GM23338 (cell line): ENCODE results near the gene AHDC1. TPM values are rescaled to one million over a fixed set of nuclear protein-coding genes. Genes with fewer than 3 reads are reported as not detected.

Experiments
- ATAC-seq: fragments of 200-7000 bp; cut with Tn5 transposase; 3 replicates; pipeline ENCODE4 v1.9.1; 2020
- DNase-seq: peaks from one replicate; pipeline ENCODE4 v3.0.0-alpha.2; 2015; ENCODE audit warnings: low spot score
- H2AFZ ChIP-seq: fragments of 200-600 bp; sonication (generic); 2 replicates; pipeline ENCODE4 v1.8.0; 2016; ENCODE audit warnings: antibody characterized with exemption, mild to moderate bottlenecking, moderate library complexity
- H3F3A ChIP-seq: fragments of 200-600 bp; sonication (generic); replicated peaks from 2 replicates; pipeline ENCODE4 v1.8.0; 2017; ENCODE audit warnings: antibody characterized with exemption, mixed run types, low read depth
- H3K27ac ChIP-seq: fragments of 200-600 bp; sonication (generic); 2 replicates; pipeline ENCODE4 v1.6.1; 2016; ENCODE audit warnings: low read depth
- H3K27me3 ChIP-seq: fragments of 200-600 bp; sonication (generic); 2 replicates; pipeline ENCODE4 v1.8.0; 2016; ENCODE audit warnings: mild to moderate bottlenecking, mixed run types, moderate library complexity; ENCODE audit not compliant: insufficient read depth
- H3K36me3 ChIP-seq: fragments of 200-600 bp; sonication (generic); 2 replicates; pipeline ENCODE4 v1.8.0; 2016; ENCODE audit warnings: mild to moderate bottlenecking; ENCODE audit not compliant: insufficient read depth
- H3K4me1 ChIP-seq: fragments of 200-600 bp; sonication (generic); 2 replicates; pipeline ENCODE4 v1.8.0; 2016; ENCODE audit warnings: mild to moderate bottlenecking, moderate library complexity; ENCODE audit not compliant: insufficient read depth
- H3K4me2 ChIP-seq: fragments of 200-600 bp; sonication (generic); 2 replicates; pipeline ENCODE4 v1.7.1; 2017; ENCODE audit warnings: mixed run types
- H3K4me3 ChIP-seq: fragments of 200-600 bp; sonication (generic); 2 replicates; pipeline ENCODE4 v1.6.1; 2016; ENCODE audit warnings: mixed run types
- H3K79me2 ChIP-seq: fragments of 200-600 bp; sonication (generic); replicated peaks from 2 replicates; pipeline ENCODE4 v1.8.0; 2017; ENCODE audit warnings: mild to moderate bottlenecking; ENCODE audit not compliant: insufficient read depth
- H3K9me2 ChIP-seq: fragments of 200-600 bp; sonication (generic); 2 replicates; pipeline ENCODE4 v1.8.0; 2017; ENCODE audit not compliant: insufficient read depth
- H4K20me1 ChIP-seq: fragments of 200-600 bp; sonication (generic); replicated peaks from 2 replicates; pipeline ENCODE4 v1.8.0; 2017; ENCODE audit warnings: mild to moderate bottlenecking; ENCODE audit not compliant: insufficient read depth
- H3K27ac Mint-ChIP-seq: 2 replicates; pipeline ENCODE4 v1.8.0; 2020; ENCODE audit warnings: inconsistent platforms, mild to moderate bottlenecking, moderate library complexity, mixed read lengths
- H3K27me3 Mint-ChIP-seq: 3 replicates; pipeline ENCODE4 v1.8.0; 2022; ENCODE audit warnings: low read depth, mild to moderate bottlenecking, moderate library complexity, mixed read lengths, inconsistent platforms; ENCODE audit not compliant: insufficient read depth, poor library complexity
- H3K36me3 Mint-ChIP-seq: 3 replicates; pipeline ENCODE4 v1.8.0; 2021; ENCODE audit warnings: low read depth, mild to moderate bottlenecking, inconsistent platforms, moderate library complexity, mixed read lengths
- H3K4me1 Mint-ChIP-seq: 3 replicates; pipeline ENCODE4 v1.8.0; 2020; ENCODE audit warnings: mild to moderate bottlenecking, inconsistent platforms, mixed read lengths
- H3K4me3 Mint-ChIP-seq: 3 replicates; pipeline ENCODE4 v1.8.0; 2021; ENCODE audit warnings: moderate library complexity, mild to moderate bottlenecking, inconsistent platforms, mixed read lengths
- H3K9me3 Mint-ChIP-seq: 3 replicates; pipeline ENCODE4 v1.8.0; 2020; ENCODE audit warnings: moderate library complexity, mild to moderate bottlenecking, inconsistent platforms, mixed read lengths
- CREB1 ChIP-seq: fragments of 250-450 bp; sonication (Bioruptor Pico); IDR thresholded peaks from 2 replicates; pipeline ENCODE4 v1.5.0; 2020; ENCODE audit warnings: low read depth, mild to moderate bottlenecking, moderate library complexity
- ETS1 ChIP-seq: IDR thresholded peaks from 2 replicates; pipeline ENCODE4 v1.6.1; 2016; ENCODE audit warnings: antibody characterized with exemption
- EZH2 ChIP-seq: fragments of 200-600 bp; sonication (generic); IDR thresholded peaks from one replicate; pipeline ENCODE4 v1.8.0; 2017; ENCODE audit warnings: antibody characterized with exemption, mild to moderate bottlenecking, low read depth; ENCODE audit not compliant: unreplicated experiment
- JUNB ChIP-seq: IDR thresholded peaks from one replicate; pipeline ENCODE4 v1.6.1; 2016; ENCODE audit warnings: antibody characterized with exemption; ENCODE audit not compliant: unreplicated experiment
- NANOG ChIP-seq: IDR thresholded peaks from 2 replicates; pipeline ENCODE4 v1.6.1; 2016; ENCODE audit warnings: antibody characterized with exemption, borderline replicate concordance
- POLR2AphosphoS5 ChIP-seq: IDR thresholded peaks from 2 replicates; pipeline ENCODE4 v1.6.1; 2016; ENCODE audit warnings: antibody characterized with exemption, low read depth
- REST ChIP-seq: IDR thresholded peaks from one replicate; pipeline ENCODE4 v1.6.1; 2018; ENCODE audit warnings: antibody characterized with exemption; ENCODE audit not compliant: unreplicated experiment
- STAT1 ChIP-seq: IDR thresholded peaks from one replicate; pipeline ENCODE4 v1.6.1; 2016; ENCODE audit warnings: antibody characterized with exemption; ENCODE audit not compliant: unreplicated experiment
- ZNF331 ChIP-seq: fragments of 250-450 bp; sonication (Bioruptor Pico); IDR thresholded peaks from 2 replicates; pipeline ENCODE4 v1.5.0; 2020; ENCODE audit warnings: low read depth, mild to moderate bottlenecking, moderate library complexity
- long read RNA-seq: library from polyadenylated mRNA; unstranded; transcript quantifications from one replicate; pipeline ENCODE4 v2.0.0, GENCODE V29; 2020; ENCODE audit not compliant: unreplicated experiment
- polyA plus RNA-seq: library from polyadenylated mRNA; unstranded; fragments of >200 nt; fragmentation: Nextera tagmentation; extraction: Ambion mirVana; gene quantifications from 2 replicates; pipeline ENCODE4 v1.2.1, GENCODE V29; 2016
- total RNA-seq: library from RNA; depleted of rRNA; stranded (reverse); fragments of >200 nt; shearing (Covaris generic); gene quantifications from 2 replicates; pipeline ENCODE4 v1.2.3, GENCODE V29; 2014; rRNA removed

AHDC1 gene
- total RNA-seq (19.1 and 22.2 TPM in 2 replicates), polyA plus RNA-seq (6.8 and 8.3 TPM in 2 replicates)
- long read RNA-seq, partial matches to known transcripts: 0 of 1 reads
- long read RNA-seq, other reads (novel, unspliced or antisense): 1 of 1 reads

GRCh38 chr1:27603681-27604578, at the start of gene AHDC1:
AHDC1 (minus strand) TSS chr1:27604144; CDS start chr1:27552115, 52,029 bp downstream.
- Mint-ChIP-seq H3K4me3 (peak within 1 kb of the TSS; percentile 89), H3K9me3 (no peaks in the 10 kb centered on the region), H3K27ac (0 out of 2 replicates have a peak within 1 kb of the TSS, but pooled peaks have one; percentile 61), H3K4me1 (peaks cover 61% of the 10 kb centered on the region), H3K36me3 (no peaks in the 10 kb centered on the region; the same call in 2 of the 3 replicates), H3K27me3 (peaks cover 37% of the 10 kb centered on the region)
- Histone ChIP-seq H3K27ac (no peak within 1 kb of the TSS), H3K9me2 (no peaks in the 10 kb centered on the region), H3F3A (peaks cover 12% of the 10 kb centered on the region; the same call in 1 of the 2 replicates), H4K20me1 (peaks cover 23% of the 10 kb centered on the region), H3K36me3 (no peaks in the 10 kb centered on the region), H2AFZ (peak within 1 kb of the TSS; percentile 97), H3K79me2 (peaks cover 36% of the 10 kb centered on the region), H3K4me1 (peaks cover 65% of the 10 kb centered on the region), H3K27me3 (peaks cover 8% of the 10 kb centered on the region; the same call in 1 of the 2 replicates), H3K4me3 (peak within 1 kb of the TSS; percentile 89), H3K4me2 (peak within 1 kb of the TSS; percentile 94)
- peak; percentile 97 for DNase-seq
- no peak for TF ChIP-seq REST
- TF ChIP-seq POLR2AphosphoS5: peak; percentile 96
- peak; percentile 10 for ATAC-seq

DNA sequence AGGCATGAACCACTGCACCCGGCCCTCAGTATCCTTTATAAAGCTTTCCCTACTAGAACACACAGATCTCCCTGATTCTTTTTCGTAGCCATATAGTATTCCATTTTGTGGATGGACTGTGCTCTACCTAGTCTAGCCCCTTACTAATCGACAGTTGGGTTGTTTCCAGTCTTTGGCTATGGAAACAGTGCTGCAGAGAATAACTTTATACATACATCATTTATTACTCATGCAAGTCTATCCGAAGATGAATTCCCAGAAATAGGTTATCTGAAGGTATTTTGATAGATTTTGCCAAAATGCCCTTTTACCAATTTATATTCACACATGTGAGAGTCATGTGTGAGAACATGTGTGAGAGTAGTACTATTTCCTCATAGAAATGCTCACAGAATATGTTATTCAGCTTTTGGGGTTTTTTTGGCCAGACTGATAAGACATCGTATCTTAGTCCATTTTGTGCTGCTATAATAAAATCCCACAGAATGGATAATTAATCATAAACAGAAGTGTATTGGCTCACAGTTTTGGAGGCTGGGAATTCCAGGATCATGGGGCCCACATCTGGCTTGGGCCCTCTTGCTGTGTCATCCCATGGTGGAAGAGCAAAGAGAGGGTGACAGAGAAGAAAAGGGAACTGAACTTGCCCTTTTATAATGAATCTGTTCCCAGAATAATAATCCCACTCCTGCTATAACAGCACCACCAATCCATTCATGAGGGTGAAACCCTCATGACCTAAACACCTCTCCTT, 48.3 kb upstream of the AHDC1 start:
- ATAC-seq: no peak
- H3K27me3 ChIP-seq: no peaks in the 10 kb centered on the region
- H3K4me1 ChIP-seq: peaks cover 21% of the 10 kb centered on the region
- H3K9me3 Mint-ChIP-seq: no peaks in the 10 kb centered on the region
- H3K36me3 Mint-ChIP-seq: no peaks in the 10 kb centered on the region
- H3K27me3 Mint-ChIP-seq: peaks cover 6% of the 10 kb centered on the region
- TF ChIP-seq JUNB (no peak), ZNF331 (CRISPR knock-in tag) (no peak), REST (no peak), CREB1 (no peak), NANOG (no peak), EZH2 (no peak), STAT1 (no peak), ETS1 (no peak)
- H2AFZ ChIP-seq: no peak overlapping the region
- H3K4me1 Mint-ChIP-seq: peaks cover 35% of the 10 kb centered on the region
- no peak overlapping the region for H3K4me2 ChIP-seq
- no peaks in the 10 kb centered on the region for H3K79me2 ChIP-seq
- H4K20me1 ChIP-seq: no peaks in the 10 kb centered on the region
- H3F3A ChIP-seq: peaks cover 12% of the 10 kb centered on the region; the same call in 1 of the 2 replicates
- no peak overlapping the region for H3K27ac Mint-ChIP-seq
- no peak overlapping the region for H3K4me3 Mint-ChIP-seq
- H3K27ac ChIP-seq: no peak overlapping the region
- DNase-seq: no peak
- no peaks in the 10 kb centered on the region for H3K36me3 ChIP-seq
- H3K9me2 ChIP-seq: no peaks in the 10 kb centered on the region; the same call in 1 of the 2 replicates
- H3K4me3 ChIP-seq: no peak overlapping the region
